ENCODE results near the gene MRPS34.

GRCh38 chr16:1817276-1817589 lies 44.3 kb upstream of the MRPS34 start:
- TF ChIP-seq POLR2A (IDR thresholded peaks at IDR 0.05): no peak
- TF ChIP-seq CTCF (IDR thresholded peaks at IDR 0.05): no peak
